GM19035 (cell line): ENCODE data around the gene LRFN2.

ENCODE experiments used
- ATAC-seq: cut with Tn5 transposase; IDR thresholded peaks from one replicate; pipeline ENCODE4 v1.9.1; 2021; ENCODE audit not compliant: unreplicated experiment

The LRFN2 gene

DNA sequence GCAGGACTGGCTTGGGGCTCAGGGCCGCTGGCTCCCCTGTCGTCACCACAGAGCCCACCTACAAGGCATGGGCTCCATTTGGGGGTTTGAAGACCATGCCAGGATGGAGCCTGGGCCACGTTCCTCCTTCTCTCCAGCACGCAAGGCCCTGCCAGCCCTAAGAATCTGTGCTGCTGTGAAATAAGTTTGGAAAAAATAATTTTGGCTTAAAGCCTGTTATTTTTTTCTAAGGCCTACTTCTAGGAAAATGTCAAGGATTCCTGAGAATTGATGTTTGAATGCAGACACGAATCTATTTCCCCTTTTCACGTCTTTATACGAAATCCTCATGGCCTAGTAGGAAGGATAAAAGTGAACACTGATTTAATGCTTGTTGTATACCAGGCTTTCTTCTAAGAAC, 107.5 kb downstream of the LRFN2 start:
- no peak for ATAC-seq

DNA sequence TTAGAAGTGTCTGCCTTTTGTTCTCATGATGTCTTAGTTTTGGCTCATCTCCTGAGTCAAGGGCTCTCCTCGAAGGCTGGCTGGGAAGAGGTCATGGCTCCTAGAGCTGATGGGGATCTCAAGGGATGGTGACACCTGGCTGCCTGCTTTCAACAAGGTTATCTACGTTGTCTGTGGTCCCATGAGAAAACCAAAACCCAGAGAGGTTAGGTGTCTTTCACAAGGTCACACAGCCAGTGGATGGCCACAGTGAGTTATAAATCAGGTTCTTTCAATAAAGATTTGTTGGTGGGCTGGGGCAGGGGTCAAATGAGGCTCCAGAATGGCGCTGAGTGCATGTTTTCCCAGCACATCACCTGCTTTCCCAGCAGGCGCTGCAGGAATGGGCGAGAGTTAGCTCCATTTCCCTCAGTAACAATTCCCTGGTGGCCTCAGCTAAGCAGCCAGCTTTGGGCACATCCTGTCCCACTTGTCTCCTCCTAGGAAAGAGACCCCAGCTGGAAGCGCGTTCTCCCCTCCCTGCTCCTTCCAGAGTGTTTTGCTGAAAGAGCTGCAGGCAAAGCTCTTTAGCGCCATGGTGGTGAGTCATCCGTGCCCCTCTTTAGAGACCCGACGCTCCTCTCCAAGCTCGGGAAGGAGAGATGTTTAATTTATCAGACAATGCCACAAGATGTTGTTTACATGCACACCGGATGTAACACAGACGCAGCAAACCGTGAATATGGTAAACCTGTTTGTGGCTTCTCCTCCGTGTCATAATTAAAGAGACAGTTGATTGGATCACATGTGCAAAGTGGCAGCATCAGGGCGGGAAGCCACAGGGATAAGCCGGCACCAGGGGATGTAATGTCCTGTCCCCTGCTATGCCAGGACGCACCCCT, 109.7 kb downstream of the LRFN2 start:
- no peak for ATAC-seq

DNA sequence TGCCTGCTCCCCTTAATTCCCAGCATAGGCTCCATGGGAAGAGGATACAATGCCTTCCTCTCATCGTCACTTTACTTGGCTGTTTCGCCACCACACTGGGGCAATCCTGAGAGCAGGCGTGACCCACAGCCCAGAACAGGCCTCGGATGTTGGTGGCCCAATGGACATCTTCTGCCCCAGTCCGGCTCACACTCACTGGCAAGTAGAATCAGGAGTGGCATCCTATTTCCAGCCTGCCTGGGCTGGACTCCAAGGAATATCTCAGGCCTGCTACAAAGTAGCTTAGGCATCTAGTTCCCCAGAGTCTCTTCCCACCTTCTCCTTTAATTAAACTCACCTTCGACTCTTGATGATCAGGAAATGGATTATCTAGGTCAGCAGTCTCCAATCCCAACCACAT, 110.5 kb downstream of the LRFN2 start:
- no peak for ATAC-seq

DNA sequence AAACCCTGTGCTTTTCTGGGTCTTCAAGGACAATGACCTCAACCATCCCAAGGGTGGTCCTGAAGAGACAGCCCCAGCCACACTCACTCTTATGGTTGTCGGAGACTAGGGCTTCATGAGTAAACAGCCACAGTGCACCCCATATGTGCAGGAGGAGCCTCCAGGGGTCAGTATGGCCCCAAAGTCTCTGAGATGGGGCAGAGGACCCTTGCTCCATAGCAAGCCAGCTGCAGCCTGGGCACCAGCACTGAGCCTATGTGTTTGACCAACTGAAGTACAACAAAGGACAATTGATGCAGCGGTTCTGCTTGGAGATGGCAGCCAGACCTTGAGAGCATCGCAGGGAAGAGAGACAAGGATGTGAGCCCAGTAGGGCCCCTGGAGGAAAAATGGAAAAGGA, 112.2 kb downstream of the LRFN2 start:
- ATAC-seq, result no peak

DNA sequence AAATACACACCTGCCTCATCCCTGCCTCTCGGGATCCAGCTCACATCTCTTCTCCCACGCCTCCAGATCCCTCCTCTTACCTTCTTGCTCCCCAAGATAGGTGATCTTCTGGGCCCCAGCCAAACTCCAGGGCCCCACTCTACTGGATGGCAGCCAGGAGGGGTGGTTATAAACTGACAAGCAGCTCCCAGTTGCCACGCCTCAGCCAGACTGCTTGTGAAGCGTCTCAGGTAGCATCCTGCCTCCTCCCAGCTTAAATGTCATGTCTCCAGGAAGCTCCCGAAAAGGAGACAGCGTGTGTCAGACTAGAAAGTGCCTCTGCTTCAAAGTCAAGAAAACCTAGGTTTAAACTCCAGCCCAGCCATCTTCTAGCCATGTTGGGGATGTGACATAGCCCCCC, 114.1 kb downstream of the LRFN2 start:
- ATAC-seq, result no peak

DNA sequence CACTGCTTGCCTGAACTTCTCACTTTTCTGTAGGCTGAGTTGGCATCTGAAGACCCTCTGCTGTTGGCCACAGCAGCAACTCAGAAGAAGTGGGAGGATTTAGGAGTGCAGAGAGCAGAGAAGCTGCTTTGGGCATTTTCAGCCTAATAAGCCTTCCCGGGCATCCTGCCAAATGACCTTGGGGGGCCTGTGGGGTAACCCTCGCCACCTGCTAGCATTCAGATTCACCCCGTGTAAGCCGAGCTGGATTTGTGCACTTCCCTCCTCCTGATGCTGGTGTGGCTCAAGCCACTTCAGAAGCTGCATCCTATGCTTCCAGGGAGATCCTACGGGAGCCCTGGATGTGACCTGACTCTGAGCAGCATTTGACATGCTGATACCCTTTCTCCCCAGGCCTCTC, 114.8 kb downstream of the LRFN2 start:
- no peak for ATAC-seq

DNA sequence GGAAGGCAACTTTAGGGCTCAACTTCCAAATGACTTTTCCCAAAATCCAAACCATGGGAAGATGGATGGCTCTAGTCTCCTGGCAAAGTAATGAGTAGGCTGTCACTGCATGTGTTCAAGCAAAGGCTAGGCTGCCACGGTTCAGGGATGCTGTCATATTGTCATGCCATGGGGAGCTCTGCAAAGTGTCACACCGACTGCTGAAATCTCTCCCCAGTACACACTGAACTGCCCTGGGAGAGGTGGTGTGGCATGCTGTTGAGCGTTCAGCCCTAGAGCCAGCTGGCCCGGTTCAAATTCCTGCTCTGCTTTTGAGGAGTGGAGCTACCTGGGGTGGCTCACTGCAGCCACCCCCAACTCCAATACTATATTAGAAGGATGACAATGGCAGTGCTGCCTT, 115.9 kb downstream of the LRFN2 start:
- no peak for ATAC-seq

DNA sequence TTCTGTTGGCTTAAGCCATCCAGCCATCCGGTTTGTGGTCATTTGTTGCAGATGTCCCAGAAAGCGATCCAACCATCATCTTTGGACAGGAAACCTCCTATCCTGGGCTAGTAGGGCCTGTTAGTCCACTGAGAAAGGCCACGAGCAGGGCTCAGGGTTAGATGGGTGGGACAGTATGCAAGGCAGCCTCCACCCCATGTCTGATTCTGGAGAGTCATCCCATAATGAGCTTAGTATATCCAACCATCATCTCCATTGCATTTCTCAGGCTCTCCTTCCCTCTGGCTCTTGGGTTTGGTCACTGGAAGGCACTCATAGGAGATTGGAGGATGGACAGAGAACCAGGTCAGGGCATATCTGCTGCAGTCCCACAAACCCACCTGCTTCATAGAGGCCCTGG, 117.8 kb downstream of the LRFN2 start:
- ATAC-seq, result no peak

DNA sequence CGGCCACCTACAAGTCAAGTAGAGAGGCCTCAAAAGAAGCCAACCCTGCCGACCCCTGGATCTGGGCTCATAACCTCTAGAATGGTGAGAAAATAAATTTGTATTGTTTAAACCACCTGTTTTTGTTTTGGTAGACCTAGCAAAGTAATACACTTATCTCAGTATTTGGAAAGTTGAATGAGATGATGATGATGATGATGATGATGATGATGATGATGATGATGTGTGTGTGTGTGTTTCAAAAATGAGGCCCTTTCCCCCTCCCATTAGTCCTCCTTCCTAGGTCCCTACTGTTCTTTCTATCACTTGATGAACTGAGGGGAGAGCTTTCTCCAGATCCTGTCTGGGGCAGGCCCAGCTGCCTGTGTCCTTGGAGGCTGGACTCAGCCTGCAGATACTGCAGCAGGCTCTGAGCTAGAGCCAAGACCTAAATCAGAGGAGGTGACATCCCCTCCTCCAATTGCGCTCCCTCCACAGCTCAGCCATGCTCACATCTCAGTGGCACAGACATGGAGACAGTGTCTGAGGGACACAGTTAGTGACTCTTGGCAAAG, 120.1 kb downstream of the LRFN2 start:
- no peak for ATAC-seq

DNA sequence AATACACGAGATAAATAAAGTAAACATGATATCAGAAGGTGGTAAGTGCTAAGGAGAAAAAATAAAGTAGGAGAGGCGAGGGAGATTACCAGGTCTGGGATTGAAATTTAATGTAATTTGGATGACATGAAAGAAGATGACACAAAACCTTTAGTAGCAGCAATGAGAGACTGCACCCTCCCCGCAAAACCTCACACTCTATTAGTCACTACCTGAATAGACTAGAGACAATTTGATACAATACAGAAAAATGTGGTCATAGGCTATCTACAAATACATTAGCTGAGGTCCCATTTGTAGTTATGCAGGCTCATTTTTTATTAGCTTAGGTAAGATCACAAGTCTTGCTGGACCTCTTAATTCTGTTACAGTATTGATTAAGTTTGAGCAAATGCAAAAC, 125.5 kb downstream of the LRFN2 start:
- ATAC-seq, result no peak

DNA sequence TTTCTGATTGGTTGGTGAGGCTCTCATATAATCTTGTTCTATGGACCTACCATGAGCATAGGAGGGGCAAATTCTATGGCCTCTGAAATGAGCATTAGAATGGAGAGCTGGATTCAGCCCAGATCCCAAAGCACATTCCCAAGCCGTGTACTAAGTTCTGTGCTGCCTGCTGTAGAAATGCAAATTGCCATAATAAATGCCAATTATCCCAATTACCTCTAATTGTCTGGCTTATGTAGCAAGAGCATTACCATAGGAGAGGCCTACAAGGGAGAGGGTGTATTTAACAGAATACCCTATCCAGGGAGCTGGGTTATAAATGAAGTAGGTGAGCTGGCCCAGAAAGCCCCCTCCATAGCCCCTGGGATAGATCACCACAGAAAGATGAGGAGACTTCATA, 126.8 kb downstream of the LRFN2 start:
- no peak for ATAC-seq

DNA sequence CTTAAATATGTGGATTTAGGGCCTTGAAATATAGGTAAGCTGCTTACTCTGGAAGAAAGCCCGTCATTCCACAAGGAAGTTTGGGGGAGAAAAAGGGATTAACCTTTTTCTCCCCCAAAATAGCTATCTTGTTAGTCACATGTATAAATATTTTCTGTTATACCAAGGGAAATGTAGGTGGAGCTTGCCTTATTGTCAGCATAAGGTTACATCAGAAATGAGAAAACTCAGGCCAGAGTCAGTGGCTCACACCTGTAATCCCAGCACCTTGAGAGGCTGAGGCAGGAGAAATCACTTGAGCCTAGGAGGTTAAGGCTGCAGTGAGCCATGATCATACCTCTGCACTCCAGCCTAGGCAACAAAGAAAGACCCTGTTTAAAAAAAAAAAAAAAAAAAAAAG, 129.9 kb downstream of the LRFN2 start:
- ATAC-seq, result no peak

DNA sequence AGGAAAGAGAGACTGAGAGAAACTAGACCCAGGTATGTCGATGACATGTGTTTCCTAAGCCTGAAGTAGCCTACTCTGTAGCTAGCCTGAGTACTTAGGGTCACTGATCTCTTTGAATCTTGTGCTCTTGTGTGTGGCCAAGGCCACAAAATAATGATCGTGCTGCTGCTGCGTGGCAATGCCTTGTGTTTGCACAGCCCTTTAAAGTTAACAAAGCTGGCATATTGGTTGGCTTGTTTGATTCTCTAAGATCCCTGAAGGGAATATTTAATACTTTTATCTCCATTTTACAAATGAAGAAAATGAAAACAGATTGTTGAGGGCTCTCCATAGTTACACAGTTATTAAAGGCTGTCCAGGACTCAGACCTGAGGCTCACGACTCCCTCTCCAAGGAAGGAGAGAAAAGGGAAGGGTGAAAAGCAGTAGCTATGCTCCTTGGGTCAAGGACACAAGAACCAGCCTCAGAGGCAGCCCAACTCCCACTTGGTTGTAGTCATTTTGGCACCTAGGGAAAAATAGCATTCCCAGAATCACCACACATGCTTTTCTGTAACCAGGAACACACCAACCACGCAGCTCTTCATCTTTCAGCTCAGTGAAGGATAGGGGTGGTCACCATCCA, 130.7 kb downstream of the LRFN2 start:
- ATAC-seq, result no peak

DNA sequence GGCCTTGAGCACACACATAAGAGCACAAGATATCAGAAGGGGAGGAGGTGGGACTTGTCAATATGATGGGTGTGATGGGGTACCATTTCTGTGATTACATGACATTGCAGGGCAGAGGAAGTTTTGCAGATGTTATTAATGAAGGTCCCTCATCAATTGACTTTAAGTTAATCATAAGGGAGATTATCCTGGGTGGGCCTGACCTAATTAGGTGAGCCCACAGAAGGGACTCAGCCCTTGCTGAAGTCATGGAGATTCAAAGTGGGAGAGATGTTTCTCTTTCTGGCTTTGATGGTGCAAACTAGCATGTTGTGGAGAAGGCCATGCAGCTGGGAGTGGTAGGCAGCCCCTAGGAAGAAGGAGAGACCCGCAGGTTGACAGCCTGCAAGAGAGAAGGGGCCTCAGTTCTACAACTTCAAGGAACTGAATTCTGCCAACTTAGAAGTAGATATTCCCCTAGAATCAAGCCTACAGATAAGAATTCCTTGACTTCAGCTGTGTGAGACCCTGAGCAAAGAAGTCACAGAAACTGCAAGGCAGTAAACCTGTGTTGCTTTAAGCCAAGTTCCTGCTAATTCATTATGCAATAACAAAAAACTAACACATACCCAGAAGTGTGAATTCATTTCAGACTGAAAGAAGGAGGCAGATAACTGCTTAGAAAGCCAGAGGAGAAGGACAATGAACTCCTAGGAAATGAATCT, 131.3 kb downstream of the LRFN2 start:
- no peak for ATAC-seq

DNA sequence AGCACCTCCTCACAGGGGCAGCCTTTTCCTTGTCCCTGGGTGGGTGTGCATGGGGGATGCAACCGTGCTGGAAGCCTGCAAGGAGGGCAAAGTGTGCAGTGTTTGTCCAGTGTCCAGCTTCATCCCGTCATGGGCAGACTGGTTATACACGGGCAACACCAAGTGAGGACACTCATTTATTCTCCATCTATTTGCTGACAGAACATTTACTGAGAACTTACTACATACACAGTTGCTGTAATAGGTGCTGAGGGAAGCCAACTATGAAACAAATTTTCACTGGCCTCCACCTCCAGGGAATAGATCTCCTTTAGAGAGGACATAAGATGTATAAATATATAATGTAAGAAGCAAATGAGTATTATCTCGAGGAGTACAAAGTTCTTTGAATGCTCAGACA, 136.7 kb downstream of the LRFN2 start:
- ATAC-seq, result no peak

DNA sequence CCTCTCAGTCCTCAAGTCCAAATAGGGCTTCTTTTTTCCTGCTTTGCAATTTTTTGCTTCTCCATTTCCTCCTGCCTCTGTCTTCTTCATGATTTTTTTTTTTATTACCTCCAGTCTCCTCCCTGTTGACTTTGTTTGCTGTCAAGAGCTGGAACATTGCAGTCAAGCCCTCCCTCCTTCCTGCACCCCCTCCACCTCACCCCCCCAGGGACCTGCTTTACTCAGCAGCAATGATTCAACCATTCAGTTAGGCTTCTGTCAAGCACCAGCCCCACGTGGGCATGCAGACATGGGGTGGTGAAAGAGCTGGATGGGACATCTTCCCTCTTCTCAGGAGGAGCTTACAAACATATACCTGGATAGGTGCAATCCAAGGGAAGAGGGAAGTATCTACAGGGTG, 142.4 kb downstream of the LRFN2 start:
- no peak for ATAC-seq

DNA sequence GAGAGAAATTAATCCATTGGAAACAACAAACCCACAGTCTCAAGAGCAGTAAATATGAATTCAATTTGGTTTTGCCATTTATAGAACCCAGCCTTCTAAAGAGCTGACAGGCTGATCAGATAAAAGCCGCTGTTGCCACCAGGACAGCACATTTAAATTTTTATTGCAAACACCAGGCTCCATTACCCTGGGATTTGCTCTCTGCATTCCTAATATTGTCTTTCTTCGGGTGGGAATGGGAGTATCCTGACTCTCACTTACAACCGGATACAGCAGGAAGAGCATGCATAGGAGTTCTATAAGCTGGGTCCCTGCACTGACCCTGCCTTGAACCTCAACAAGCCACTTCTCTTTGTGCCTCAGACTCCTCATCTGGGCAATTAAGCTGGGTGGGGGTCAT, 142.9 kb downstream of the LRFN2 start:
- ATAC-seq, result no peak

DNA sequence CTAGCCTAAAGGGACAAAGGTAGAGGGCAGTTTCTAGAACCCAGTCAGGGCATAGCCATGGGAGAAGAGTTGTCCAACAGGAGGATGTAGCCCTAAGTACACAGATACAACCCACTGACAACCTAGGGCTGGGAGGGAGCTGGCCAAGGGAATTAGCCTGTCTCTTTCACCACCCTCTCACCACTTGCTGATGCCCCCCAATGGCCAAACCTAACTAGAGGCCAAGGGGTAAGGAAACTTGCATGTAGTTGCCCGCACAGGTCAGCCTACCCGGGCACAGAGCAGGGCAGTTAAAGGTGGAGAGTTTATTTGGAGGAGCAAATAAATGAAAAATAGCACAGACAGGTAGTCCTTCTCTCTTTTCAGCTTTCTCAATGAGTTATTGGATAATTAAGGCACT, 143.3 kb downstream of the LRFN2 start:
- ATAC-seq, result no peak

DNA sequence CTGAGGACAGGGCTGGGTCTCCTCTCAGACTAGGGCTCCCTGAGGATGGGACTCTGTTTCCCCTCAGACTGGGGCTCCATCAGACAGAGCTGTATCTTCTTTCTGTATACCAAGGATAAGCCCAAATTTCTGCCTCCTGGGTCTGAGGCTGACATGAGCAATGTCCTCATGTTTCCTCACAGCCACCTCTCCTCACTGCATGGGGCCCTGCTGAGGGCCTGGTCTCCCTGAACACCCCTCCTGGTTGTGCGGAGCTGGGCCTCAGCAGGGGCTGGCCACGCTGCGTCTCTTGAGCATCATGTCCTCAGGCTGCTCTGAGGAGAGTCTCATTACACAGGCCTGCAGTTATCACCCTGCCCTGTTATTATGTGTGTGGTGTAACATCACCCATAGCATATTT, 144.6 kb downstream of the LRFN2 start:
- ATAC-seq, result no peak

DNA sequence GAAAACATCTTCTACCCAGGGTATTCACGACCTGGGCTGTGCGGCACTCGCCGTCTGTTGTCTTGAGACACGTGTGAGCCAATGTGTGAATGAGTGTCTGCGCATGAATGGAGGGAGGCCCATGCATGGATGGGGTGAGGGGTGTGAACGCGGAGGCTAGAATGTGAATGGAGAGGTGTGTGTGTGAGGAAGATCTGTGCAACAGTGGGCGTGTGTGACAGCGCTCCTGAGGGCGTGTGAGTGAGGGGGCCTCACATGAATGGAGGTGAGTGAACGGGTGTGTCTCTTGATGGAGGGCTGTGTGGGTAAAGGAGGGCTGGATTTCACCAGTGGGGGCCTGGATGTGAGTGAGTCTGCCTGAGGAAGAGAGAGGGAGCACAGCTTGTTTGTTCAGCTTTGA, 146.0 kb downstream of the LRFN2 start:
- ATAC-seq, result no peak

DNA sequence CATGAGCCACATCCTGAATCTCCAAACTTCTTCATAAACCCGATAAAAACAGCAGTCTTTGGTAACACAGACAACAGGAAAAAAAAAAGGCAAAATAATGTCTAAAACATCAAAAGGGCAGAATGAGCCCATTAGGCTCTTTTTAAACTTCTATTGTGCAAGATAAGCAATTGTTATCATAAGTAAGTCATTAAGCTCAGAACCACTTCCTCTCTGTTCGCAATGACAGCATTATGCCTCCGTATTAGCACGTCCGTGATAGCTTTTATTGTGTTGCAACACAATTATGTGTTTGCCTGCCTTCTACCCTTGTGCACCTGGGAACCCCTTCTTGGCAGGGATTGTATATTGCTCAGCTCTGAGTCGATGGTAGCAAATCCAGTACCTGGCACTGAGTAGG, 147.1 kb downstream of the LRFN2 start:
- ATAC-seq, result no peak
